GM12878 (cell line): ENCODE results near the gene FEZF2.

Source experiments
- EED ChIP-seq: sonication (generic); IDR thresholded peaks from 2 replicates; pipeline ENCODE4 v1.6.1; 2016; ENCODE audit warnings: antibody characterized with exemption, low read depth
- EP300 ChIP-seq, 2 experiments: fragments of 150-350 bp in 1 of 2; IDR thresholded peaks; 2 replicates each; pipeline ENCODE4 v1.6.1; 2011 to 2012; ENCODE audit warnings: low read depth in 2 of 2, low read length in 2 of 2, borderline replicate concordance in 1 of 2, improper control_type of control experiment in 1 of 2, inconsistent platforms in 1 of 2; ENCODE audit not compliant: control insufficient read depth in 1 of 2
- FOXK2 ChIP-seq: fragments of 450-650 bp; IDR thresholded peaks from 2 replicates; pipeline ENCODE4 v1.6.1; 2017; ENCODE audit warnings: mild to moderate bottlenecking, moderate library complexity
- KDM1A ChIP-seq: fragments of 200-600 bp; sonication (generic); IDR thresholded peaks from 2 replicates; pipeline ENCODE4 v1.6.1; 2016; ENCODE audit warnings: borderline replicate concordance
- MXI1 ChIP-seq: fragments of 150-350 bp; IDR thresholded peaks from 2 replicates; pipeline ENCODE4 v1.6.1; 2011; ENCODE audit warnings: low read depth, mild to moderate bottlenecking, inconsistent platforms, low read length, improper control_type of control experiment
- NFYB ChIP-seq: IDR thresholded peaks from 2 replicates; pipeline ENCODE4 v1.6.1; 2011; ENCODE audit warnings: low read depth, mild to moderate bottlenecking, low read length, improper control_type of control experiment, moderate library complexity; ENCODE audit not compliant: insufficient read depth
- POLR2AphosphoS5 ChIP-seq: IDR thresholded peaks from 2 replicates; pipeline ENCODE4 v1.6.1; 2011; ENCODE audit warnings: mild to moderate bottlenecking, low read length, inconsistent platforms
- TF ChIP-seq, protein P1 (sequence below): IDR thresholded peaks from 2 replicates; pipeline ENCODE4 v1.6.1; 2011; ENCODE audit warnings: borderline replicate concordance, low read depth, mild to moderate bottlenecking, moderate library complexity, mixed read lengths, low read length; ENCODE audit not compliant: insufficient read depth; ENCODE audit errors: extremely low read length
- TF ChIP-seq, protein P2 (sequence below): fragments of 450-650 bp; IDR thresholded peaks from 2 replicates; pipeline ENCODE4 v1.6.1; 2017; ENCODE audit warnings: antibody characterized with exemption, mild to moderate bottlenecking, moderate library complexity
- TF ChIP-seq, protein P3 (sequence below), 3 experiments: IDR thresholded peaks in 2 of 3; conservative IDR thresholded peaks in 1 of 3; 2 replicates each; pipeline ENCODE4 v1.5.1; 2011; ENCODE audit warnings: low read depth in 3 of 3, low read length in 3 of 3, mild to moderate bottlenecking in 3 of 3, control low read depth in 2 of 3, moderate library complexity in 2 of 3, inconsistent platforms in 1 of 3, mixed read lengths in 1 of 3; ENCODE audit not compliant: control insufficient read depth in 2 of 3, insufficient read depth in 1 of 3; ENCODE audit errors: extremely low read depth in 1 of 3

DNA sequence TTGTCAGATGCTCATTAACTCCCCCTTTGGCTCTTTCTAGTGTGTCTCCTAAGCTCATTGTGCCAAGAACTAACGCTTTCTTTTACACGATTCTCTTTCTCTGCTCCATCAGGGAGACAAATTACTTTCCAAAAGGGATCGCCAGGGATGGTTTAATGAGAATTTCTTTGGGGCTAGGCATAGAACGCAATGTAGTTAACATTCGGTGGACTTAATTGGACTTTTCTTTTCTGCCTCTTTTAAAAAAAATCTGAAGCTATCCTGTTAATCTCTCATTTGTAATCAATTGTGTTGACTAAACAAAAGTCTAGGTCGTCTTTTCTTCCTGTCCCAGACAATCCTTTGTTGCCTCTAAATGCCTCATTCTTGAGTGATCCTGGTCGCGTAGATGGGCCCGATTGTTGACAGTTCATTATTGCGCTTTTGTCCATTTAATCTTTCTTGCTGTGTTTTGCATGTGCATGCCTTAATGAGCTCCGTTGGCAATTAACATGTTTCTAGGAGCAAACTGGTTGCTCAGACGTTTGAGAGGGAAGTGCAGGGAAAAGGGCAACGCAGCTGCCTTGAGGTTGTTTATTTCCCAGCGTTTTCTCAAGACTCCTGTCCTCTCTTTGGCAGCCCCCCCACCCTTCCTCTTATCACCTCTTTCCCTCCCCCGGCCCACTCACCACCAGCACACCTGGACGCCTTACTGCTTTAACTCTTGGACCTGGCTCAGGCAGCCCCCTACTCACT is 7.8 kb downstream of the FEZF2 start:
- TF ChIP-seq NFYB (no peak), EED (no peak), MXI1 (no peak), KDM1A (no peak), POLR2AphosphoS5 (no peak), FOXK2 (no peak), EP300 (IDR thresholded peaks at IDR 0.05; ENCODE audit: borderline replicate concordance in 1 of 2, control insufficient read depth in 1 of 2, low read depth in 2 of 2, low read length in 2 of 2) (no peak)
- TF ChIP-seq, protein P1, sequence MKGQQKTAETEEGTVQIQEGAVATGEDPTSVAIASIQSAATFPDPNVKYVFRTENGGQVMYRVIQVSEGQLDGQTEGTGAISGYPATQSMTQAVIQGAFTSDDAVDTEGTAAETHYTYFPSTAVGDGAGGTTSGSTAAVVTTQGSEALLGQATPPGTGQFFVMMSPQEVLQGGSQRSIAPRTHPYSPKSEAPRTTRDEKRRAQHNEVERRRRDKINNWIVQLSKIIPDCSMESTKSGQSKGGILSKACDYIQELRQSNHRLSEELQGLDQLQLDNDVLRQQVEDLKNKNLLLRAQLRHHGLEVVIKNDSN: no peak
- TF ChIP-seq, protein P2, sequence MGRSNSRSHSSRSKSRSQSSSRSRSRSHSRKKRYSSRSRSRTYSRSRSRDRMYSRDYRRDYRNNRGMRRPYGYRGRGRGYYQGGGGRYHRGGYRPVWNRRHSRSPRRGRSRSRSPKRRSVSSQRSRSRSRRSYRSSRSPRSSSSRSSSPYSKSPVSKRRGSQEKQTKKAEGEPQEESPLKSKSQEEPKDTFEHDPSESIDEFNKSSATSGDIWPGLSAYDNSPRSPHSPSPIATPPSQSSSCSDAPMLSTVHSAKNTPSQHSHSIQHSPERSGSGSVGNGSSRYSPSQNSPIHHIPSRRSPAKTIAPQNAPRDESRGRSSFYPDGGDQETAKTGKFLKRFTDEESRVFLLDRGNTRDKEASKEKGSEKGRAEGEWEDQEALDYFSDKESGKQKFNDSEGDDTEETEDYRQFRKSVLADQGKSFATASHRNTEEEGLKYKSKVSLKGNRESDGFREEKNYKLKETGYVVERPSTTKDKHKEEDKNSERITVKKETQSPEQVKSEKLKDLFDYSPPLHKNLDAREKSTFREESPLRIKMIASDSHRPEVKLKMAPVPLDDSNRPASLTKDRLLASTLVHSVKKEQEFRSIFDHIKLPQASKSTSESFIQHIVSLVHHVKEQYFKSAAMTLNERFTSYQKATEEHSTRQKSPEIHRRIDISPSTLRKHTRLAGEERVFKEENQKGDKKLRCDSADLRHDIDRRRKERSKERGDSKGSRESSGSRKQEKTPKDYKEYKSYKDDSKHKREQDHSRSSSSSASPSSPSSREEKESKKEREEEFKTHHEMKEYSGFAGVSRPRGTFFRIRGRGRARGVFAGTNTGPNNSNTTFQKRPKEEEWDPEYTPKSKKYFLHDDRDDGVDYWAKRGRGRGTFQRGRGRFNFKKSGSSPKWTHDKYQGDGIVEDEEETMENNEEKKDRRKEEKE: no peak
- TF ChIP-seq, protein P3, sequence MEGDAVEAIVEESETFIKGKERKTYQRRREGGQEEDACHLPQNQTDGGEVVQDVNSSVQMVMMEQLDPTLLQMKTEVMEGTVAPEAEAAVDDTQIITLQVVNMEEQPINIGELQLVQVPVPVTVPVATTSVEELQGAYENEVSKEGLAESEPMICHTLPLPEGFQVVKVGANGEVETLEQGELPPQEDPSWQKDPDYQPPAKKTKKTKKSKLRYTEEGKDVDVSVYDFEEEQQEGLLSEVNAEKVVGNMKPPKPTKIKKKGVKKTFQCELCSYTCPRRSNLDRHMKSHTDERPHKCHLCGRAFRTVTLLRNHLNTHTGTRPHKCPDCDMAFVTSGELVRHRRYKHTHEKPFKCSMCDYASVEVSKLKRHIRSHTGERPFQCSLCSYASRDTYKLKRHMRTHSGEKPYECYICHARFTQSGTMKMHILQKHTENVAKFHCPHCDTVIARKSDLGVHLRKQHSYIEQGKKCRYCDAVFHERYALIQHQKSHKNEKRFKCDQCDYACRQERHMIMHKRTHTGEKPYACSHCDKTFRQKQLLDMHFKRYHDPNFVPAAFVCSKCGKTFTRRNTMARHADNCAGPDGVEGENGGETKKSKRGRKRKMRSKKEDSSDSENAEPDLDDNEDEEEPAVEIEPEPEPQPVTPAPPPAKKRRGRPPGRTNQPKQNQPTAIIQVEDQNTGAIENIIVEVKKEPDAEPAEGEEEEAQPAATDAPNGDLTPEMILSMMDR (IDR thresholded peaks at IDR 0.05 in 2 of 3, conservative IDR thresholded peaks at IDR 0.05 in 1 of 3; ENCODE audit: control insufficient read depth in 2 of 3, extremely low read depth in 1 of 3, insufficient read depth in 1 of 3, low read depth in 3 of 3, low read length in 3 of 3): no peak
